Fibroblast of peridontal ligament (primary cell): ENCODE measurements around the gene CPEB3.
"Not testable (repeated sequence)": the region's sequence is repeated elsewhere in the genome, so short reads cannot be mapped to it uniquely, and the experiment has no call there.

Source experiments
- DNase-seq: peaks from one replicate; pipeline ENCODE4 v3.0.0-alpha.2; 2010; ENCODE audit errors: extremely low read depth

CPEB3 gene

GRCh38 chr10:92267343-92267742, 23.5 kb downstream of the CPEB3 start:
- DNase-seq: no peak

GRCh38 chr10:92265687-92266258, 25.1 kb downstream of the CPEB3 start:
- DNase-seq: no peak

DNA sequence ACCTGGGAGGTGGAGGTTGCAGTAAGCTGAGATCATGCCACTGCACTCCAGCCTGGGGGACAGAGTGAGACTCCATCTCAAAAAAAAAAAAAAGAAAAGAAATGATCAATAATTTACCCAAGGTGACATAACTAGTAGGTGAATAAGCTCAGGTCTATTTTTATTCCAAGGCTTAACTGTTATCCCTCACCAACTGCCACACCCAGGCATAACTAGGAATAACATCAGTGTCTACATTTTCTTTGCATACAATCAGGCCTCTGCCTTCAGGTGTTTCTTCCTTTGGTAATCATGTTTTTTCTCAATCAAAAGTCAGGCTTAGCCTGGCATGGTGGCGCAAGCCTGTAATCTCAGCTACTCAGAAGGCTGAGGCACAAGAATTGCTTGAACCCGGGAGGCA, 26.6 kb downstream of the CPEB3 start:
- DNase-seq: no peak

DNA sequence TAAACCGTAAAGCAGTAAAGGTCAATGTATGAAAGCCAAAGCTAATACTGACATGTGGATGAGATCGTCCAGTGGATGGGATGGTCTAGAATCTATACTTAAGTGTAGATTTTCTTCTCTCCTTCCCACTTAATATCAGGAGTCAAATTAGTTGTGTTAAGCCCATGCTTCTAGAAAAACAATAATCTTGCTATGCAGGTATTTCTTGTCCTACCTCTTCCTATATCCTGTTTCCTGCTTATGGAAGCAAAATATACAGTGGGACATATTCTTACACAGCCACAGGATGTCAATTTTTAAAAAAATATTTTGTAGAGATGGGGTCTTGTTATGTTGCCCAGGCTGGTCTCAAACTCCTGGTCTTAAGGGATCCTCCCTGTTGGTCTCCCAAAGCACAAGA, 27.5 kb downstream of the CPEB3 start:
- DNase-seq: no peak

DNA sequence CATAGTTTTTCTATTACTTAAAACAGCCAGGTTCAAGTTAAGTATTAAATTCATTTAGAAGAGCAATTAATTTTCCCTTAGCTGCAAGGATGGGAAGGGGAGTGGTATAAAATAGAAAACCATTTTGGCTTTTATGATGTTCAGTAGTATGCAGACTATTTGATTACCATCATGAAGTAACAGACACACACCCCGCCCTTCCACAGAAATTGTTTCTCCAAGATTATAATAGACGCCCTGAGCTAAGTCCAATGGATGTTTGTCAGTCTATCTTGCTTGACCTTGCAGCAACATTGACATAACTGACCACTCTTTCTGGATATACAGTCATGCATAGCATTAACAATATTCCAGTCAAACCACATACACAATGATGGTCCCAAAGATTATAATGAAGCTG, 42.3 kb downstream of the CPEB3 start:
- no peak for DNase-seq

GRCh38 chr10:92244796-92245195, 46.1 kb downstream of the CPEB3 start:
- no peak for DNase-seq

DNA sequence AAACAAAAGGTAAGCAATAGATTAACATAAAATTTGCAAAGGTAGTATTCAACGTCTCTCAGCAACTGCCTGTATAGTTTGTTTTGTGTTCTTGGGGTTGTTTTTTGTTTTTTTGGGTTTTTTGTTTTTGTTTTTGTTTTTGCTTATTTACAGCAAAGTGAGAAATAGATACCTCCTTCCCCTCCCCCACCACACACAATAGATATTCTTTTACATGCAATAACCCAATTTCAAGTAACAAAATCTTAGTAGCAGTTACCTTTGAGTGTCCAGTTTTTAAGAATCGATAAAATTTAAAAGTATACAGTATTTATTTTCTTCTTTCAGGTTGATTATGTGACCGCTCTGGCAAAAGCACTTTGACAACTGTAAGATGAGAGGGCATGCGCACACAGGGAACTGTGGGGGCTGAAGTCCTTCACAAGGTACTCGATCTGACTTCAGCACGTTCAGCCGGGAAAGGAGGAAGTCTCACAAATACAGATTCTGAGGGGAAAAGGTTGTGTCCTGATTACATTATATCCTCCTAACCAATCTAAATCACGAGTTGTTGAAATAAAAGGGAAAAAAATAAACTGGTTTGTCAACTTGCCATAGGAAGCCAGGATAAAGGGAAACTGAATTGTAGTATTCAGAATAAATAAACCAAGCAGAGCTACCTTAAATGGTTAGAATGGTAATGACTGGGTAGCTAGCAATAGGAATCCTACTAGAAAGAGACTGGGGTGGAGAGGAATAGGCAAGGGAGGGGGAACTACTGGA, 47.8 kb downstream of the CPEB3 start:
- DNase-seq: peak; percentile 72

DNA sequence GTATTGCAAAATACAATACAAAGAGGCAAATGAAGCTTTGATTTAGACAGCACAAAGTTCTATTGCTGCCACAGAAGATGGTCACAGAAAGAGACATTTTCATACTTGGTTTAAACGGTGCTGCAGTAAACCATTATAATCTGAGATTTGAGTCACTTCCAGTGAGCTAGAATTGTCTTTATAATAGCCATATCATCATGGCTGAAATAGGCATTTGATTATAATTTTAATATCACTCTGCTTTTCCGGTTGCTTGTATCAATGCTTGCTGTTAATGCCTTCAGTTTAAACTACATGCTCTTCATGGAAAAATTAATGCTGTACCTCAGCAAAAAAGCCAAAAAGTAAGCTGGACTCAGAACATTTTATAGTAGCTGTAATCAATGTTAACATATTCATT, 48.5 kb downstream of the CPEB3 start:
- no peak for DNase-seq

DNA sequence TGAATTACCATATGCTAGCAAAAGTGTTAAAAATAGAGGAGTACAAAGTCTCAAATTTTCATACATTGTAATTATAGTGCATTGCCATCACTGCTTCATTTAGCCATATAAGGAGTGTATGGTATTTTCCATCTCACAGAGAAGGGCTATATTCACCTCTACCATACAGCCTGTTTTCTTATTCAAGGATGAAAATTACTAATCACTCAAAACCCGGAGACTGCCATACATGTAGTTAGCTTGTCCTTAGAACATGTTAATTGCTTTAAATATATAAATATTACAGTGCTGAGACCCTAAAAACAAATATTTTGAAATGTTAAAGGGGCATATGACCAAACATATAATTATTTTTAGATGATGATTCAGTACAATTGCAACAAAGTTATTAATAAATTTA, 49.4 kb downstream of the CPEB3 start:
- DNase-seq: no peak

DNA sequence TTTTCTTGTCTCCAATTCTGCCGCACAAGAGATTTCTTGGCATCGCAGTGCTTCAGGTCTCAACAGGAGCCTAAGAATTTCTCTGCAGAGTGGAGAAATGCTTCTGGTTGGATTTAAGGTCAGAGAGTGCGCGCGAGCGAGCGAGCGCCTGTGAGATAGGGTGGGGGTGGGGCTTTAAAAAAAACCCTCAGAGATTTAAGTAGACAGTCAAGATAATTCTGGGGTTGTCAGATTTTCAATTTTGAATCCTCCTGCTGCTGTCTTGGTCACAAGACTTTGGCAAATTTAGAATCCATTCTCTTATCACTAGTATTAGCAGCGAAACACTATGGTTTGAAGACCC, 49.7 kb downstream of the CPEB3 start:
- DNase-seq: no peak

- DNase-seq: peak; percentile 71
Observed at GRCh38 chr10:92240289-92241157, 50.4 kb downstream of the CPEB3 start.

DNA sequence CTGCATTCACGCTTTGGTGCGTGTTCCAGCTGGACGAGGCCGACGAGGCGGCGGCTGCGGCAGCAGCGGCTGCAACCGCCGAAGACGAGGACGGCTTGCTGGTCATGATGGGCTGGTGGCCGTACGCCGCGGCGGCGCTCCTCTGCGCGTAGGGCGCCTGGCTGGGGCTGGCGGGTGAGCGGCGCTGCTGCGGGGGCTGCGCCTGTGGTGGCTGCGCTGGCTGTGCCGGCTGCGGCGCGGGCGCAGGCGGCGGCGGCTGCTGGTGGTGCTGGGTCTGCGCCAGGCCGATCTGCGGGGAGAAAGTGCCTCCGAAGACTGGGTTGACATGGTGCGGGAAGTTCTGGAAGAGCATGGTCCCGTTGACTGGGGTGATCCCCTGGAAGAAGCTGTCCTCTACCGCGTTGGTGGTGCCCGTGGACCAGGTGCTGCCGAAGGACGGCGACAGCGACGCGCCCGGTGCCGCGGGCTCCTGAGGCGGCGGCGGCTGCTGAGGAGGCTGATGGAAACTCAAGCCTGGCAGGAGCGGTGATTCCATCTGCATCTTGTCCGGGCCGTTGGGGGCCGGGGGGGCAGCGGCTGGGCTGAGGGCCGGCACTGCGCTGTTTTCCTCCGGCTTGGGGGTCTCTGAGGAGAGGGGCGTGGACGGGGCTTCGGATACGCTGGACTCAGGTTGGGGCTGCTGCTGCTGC, 51.1 kb downstream of the CPEB3 start:
- no peak for DNase-seq

DNA sequence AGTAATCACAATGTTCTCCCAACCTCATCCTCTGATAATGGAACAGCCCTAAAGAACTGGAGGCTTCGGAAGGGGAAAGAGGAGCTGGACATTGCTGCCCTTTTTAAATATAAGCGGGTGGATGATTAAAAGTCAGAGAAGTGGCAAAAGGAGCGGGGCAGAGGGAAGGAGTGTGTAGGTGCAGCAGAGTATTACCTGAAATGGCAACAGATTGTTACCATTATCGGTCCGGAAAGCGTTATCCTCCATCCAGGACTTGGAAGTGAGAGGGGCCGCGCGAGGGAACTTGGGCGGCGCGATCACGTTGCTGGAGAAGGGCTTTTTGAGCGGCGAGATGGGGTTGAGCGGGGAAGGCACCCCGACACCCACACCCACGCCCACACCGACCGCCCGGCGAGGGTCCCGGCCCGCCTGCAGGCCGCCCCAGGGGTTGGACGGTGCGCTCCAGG, 51.7 kb downstream of the CPEB3 start:
- no peak for DNase-seq

DNA sequence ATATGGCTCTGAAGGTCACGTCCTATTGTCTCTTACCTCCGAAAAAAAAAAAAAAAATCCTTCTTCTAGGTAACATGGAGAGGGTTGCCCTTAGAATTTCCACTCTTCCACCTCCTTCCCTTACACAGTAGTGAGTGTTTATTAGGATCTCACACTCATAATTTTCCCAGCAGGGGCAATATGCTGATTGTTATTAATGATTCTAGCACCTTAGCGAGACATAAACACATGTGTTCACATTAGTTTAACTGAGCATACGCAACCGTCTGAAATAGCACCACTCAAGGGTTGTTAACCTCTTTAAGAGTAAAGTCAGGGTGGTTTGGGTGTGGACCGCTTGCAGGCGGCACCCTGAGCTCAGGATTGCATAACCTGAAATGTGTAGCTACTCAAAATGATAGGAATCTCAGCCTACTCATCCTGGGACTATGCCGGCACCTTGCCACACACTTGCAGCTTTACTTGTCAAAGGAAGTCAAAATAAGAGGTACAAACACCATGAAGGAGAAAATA, 52.2 kb downstream of the CPEB3 start:
- peak; percentile 42 for DNase-seq

DNA sequence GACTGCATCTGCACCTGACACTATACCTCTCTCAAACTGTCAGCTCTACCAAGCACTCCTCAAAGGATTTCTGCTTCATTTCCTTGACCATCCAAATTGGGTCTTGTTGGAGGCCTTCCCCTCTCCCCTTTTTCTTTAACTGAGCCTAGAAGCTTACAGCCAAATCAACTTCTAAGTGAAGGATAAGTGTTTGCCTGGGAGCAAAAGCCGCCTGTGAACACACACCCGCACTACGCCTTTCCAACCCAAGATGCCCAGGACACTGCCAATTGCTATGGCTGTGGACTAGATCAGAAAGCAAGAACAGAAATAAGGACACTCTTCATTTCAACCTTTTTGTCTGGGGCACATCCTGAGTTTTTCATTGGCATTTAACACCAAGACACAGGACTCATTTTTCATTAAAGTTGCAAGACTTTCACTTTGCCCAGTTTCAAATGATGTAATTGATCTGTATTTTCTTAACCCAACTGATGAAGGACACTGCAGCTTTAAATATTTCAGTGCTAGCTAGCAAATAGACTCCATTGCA, 52.8 kb downstream of the CPEB3 start:
- no peak for DNase-seq

DNA sequence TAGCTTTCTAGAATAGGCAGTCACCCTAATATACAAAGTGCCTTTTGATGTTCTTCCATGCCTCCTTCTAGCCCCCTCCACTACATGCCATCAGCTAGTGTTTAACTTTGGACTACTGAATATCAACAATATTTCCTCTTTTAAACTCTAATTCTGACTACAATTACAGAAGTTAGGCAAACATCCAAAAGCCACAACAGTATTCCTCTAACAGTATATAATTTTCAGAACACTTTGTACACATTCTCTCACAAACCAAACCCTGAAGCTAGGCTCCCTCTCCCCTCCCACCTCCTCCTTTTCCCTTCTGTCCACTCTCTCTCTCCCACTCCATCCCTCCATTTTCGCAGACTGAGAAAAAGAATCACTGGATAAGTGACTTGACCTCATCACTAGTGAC, 59.7 kb downstream of the CPEB3 start:
- DNase-seq: no peak

- no peak for DNase-seq
Observed at GRCh38 chr10:92222603-92223262, 68.1 kb downstream of the CPEB3 start.

- DNase-seq: no peak
Observed at GRCh38 chr10:92219559-92219958, 71.3 kb downstream of the CPEB3 start.

DNA sequence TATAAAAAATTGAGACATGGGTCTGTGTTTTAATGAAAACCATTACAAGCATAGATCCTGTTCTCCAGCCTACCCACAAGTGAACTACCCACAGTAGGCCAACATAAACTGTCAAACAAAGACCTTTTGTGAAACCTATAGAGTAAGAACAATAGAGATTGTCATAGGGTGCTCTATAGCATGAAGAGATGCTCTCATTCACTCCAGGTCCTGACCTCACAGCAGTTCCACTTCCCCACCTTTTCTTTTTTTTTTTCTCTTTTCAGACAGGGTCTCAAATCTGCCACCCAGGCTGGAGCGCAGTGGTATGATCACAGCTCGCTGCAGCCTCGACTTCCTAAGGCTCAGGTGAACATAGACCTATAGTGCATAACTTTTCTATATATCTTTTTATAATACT, 72.3 kb downstream of the CPEB3 start:
- no peak for DNase-seq

GRCh38 chr10:92216608-92217007, 74.3 kb downstream of the CPEB3 start:
- DNase-seq: not testable (repeated sequence)

- DNase-seq: not testable (repeated sequence)
Observed at GRCh38 chr10:92215222-92215621, 75.7 kb downstream of the CPEB3 start.
